Measurements from ENCODE around the gene KLF3. TPM values are rescaled to one million over a fixed set of nuclear protein-coding genes. Genes with fewer than 3 reads are reported as not detected.

The KLF3 gene
- total and polyA plus RNA-seq, 2 of the 8 experiments (the other 6 are each of a cell fraction or from before 2014, with no cell fraction given): 8.0 to 14.9 TPM

DNA sequence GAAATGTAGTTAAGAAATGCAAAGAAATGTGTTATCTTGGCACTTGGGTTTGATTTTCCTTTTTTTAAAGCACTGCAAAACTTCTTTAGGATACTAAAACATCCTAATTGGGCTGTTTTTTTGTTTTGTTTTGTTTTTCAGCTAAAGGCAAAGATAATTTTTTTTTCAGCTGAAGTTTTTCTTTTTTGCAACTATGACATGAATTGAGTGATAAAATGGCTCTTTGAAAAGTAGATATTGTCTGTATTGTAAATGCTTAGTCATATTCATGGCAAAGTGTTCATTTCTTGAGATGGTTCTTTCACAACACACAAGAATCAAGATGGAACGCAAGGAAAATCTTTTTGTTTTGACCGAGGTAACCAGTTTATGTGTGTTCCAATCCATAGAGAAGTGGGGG, 35.1 kb downstream of the KLF3 start (continued):
- TF ChIP-seq KDM5A (IDR thresholded peaks at IDR 0.05; ENCODE audit: low read length) (no peak), RAD21 (IDR thresholded peaks at IDR 0.05 in 1 of 2, conservative IDR thresholded peaks at IDR 0.05 in 1 of 2; ENCODE audit: low read depth in 2 of 2, low read length in 2 of 2) (no peak), SUZ12 (IDR thresholded peaks at IDR 0.05; ENCODE audit: low read length) (no peak)
